Measurements from ENCODE around the gene SLC6A9. TPM values are rescaled to one million over a fixed set of nuclear protein-coding genes. Genes with fewer than 3 reads are reported as not detected.

The SLC6A9 gene
- total RNA-seq, 2 experiments from 2014 or later: 1.9 to 2.3 TPM

- Mint-ChIP-seq H3K9me3 (ENCODE audit: insufficient read depth) (no peaks in the 10 kb centered on the region), H3K36me3 (ENCODE audit: low read depth) (no peaks in the 10 kb centered on the region), H3K4me1 (ENCODE audit: low read depth) (peaks cover 17% of the 10 kb centered on the region), H3K27ac (no peak overlapping the region), H3K4me3 (no peak overlapping the region), H3K27me3 (ENCODE audit: low read depth) (peaks cover 7% of the 10 kb centered on the region)
- ATAC-seq: no peak
- DNase-seq: no peak
- ChIA-PET POLR2A (interaction anchor here (0.6 kb wide), 1 partner anchor 22 kb away, joined by 3 read pairs; no protein-coding TSS in a partner anchor), CTCF (interaction anchor here (1.3 to 7.1 kb wide), 10 partner anchors 12 to 505 kb away, joined by 3 to 107 read pairs (median 11); partner anchors contain the start of gene ATP6V0B)
These were observed 3.9 kb upstream of the SLC6A9 start for GRCh38 chr1:44034976-44035716.

- no peak overlapping the region for H3K4me3 Mint-ChIP-seq
- no peak overlapping the region for H3K27ac Mint-ChIP-seq
- no peaks in the 10 kb centered on the region for H3K9me3 Mint-ChIP-seq (ENCODE audit: insufficient read depth)
- CTCF ChIA-PET: interaction anchor here (1.4 to 7.1 kb wide), 4 partner anchors 13 to 505 kb away, joined by 3 to 107 read pairs (median 24); partner anchors contain the start of gene ATP6V0B
- no peaks in the 10 kb centered on the region for H3K36me3 Mint-ChIP-seq (ENCODE audit: low read depth)
- H3K27me3 Mint-ChIP-seq (ENCODE audit: low read depth): peaks cover 3% of the 10 kb centered on the region
- POLR2A ChIA-PET: no interaction called here
- ATAC-seq: no peak
- H3K4me1 Mint-ChIP-seq (ENCODE audit: low read depth): peaks cover 21% of the 10 kb centered on the region
- DNase-seq: no peak
These were observed 3.2 kb upstream of the SLC6A9 start for GRCh38 chr1:44034423-44034822.

GRCh38 chr1:44033756-44034155 is 2.5 kb upstream of the SLC6A9 start:
- ATAC-seq: no peak
- no peak overlapping the region for H3K4me3 Mint-ChIP-seq
- no peak overlapping the region for H3K27ac Mint-ChIP-seq
- no peak for DNase-seq
- no peaks in the 10 kb centered on the region for H3K36me3 Mint-ChIP-seq (ENCODE audit: low read depth)
- peaks cover 28% of the 10 kb centered on the region for H3K4me1 Mint-ChIP-seq (ENCODE audit: low read depth)
- no peaks in the 10 kb centered on the region for H3K9me3 Mint-ChIP-seq (ENCODE audit: insufficient read depth)
- H3K27me3 Mint-ChIP-seq (ENCODE audit: low read depth): peaks cover 3% of the 10 kb centered on the region
- POLR2A ChIA-PET: no interaction called here
- CTCF ChIA-PET: interaction anchor here (0.8 to 7.1 kb wide), 4 partner anchors 14 to 271 kb away, joined by 3 to 107 read pairs (median 24); partner anchors contain the start of gene ATP6V0B

GRCh38 chr1:44033041-44033575 is 1.8 kb upstream of the SLC6A9 start:
- DNase-seq (no peak), ATAC-seq (no peak)
- Mint-ChIP-seq H3K9me3 (ENCODE audit: insufficient read depth) (no peaks in the 10 kb centered on the region), H3K36me3 (ENCODE audit: low read depth) (no peaks in the 10 kb centered on the region), H3K27ac (peak overlapping the region; percentile 26), H3K27me3 (ENCODE audit: low read depth) (no peaks in the 10 kb centered on the region), H3K4me3 (no peak overlapping the region), H3K4me1 (ENCODE audit: low read depth) (peaks cover 30% of the 10 kb centered on the region)
- POLR2A ChIA-PET: no interaction called here
- CTCF ChIA-PET: interaction anchor here (1.5 to 7.1 kb wide), 2 partner anchors 27 to 58 kb away, joined by 4 to 107 read pairs; partner anchors contain the start of gene ATP6V0B

GRCh38 chr1:44032170-44032790 is 1.0 kb upstream of the SLC6A9 start:
- Mint-ChIP-seq H3K4me1 (ENCODE audit: low read depth) (peaks cover 30% of the 10 kb centered on the region), H3K27ac (no peak overlapping the region), H3K36me3 (ENCODE audit: low read depth) (no peaks in the 10 kb centered on the region), H3K9me3 (ENCODE audit: insufficient read depth) (no peaks in the 10 kb centered on the region), H3K4me3 (peak overlapping the region; percentile 80), H3K27me3 (ENCODE audit: low read depth) (no peaks in the 10 kb centered on the region)
- ATAC-seq (no peak), DNase-seq (no peak)
- POLR2A ChIA-PET: no interaction called here
- CTCF ChIA-PET: interaction anchor here (0.7 to 7.1 kb wide), 2 partner anchors 26 to 94 kb away, joined by 3 to 107 read pairs; no protein-coding TSS in a partner anchor

GRCh38 chr1:44030605-44031251 is 534 bp downstream of the SLC6A9 start:
- CTCF ChIA-PET: interaction anchor here (1.1 to 1.6 kb wide), 3 partner anchors 10 to 18 kb away, joined by 3 to 5 read pairs (median 4); no protein-coding TSS in a partner anchor
- H3K36me3 Mint-ChIP-seq (ENCODE audit: low read depth): no peaks in the 10 kb centered on the region
- peak; percentile 60 for DNase-seq
- H3K4me1 Mint-ChIP-seq (ENCODE audit: low read depth): peaks cover 30% of the 10 kb centered on the region
- POLR2A ChIA-PET: interaction anchor here (0.8 to 1.1 kb wide), 4 partner anchors 37 to 381 kb away, joined by 3 to 5 read pairs (median 3); partner anchors contain the start of gene KDM4A
- ATAC-seq: peak; percentile 47
- no peaks in the 10 kb centered on the region for H3K27me3 Mint-ChIP-seq (ENCODE audit: low read depth)
- peak overlapping the region; percentile 83 for H3K27ac Mint-ChIP-seq
- H3K4me3 Mint-ChIP-seq: peak overlapping the region; percentile 80
- no peaks in the 10 kb centered on the region for H3K9me3 Mint-ChIP-seq (ENCODE audit: insufficient read depth)

GRCh38 chr1:44029911-44030604 is 1.2 kb downstream of the SLC6A9 start:
- H3K27me3 Mint-ChIP-seq (ENCODE audit: low read depth): no peaks in the 10 kb centered on the region
- peak overlapping the region; percentile 96 for H3K27ac Mint-ChIP-seq
- POLR2A ChIA-PET: interaction anchor here (0.8 to 1.1 kb wide), 4 partner anchors 37 to 380 kb away, joined by 3 to 5 read pairs (median 3); partner anchors contain the start of gene KDM4A
- ATAC-seq: peak; percentile 83
- peak; percentile 93 for DNase-seq
- CTCF ChIA-PET: interaction anchor here (1.1 to 1.6 kb wide), 4 partner anchors 10 to 84 kb away, joined by 3 to 5 read pairs (median 4); no protein-coding TSS in a partner anchor
- no peaks in the 10 kb centered on the region for H3K9me3 Mint-ChIP-seq (ENCODE audit: insufficient read depth)
- peak overlapping the region; percentile 91 for H3K4me3 Mint-ChIP-seq
- H3K4me1 Mint-ChIP-seq (ENCODE audit: low read depth): peaks cover 30% of the 10 kb centered on the region
- no peaks in the 10 kb centered on the region for H3K36me3 Mint-ChIP-seq (ENCODE audit: low read depth)

GRCh38 chr1:44029260-44029910 is 1.9 kb downstream of the SLC6A9 start:
- DNase-seq: no peak
- peak overlapping the region; percentile 91 for H3K4me3 Mint-ChIP-seq
- POLR2A ChIA-PET: no interaction called here

GRCh38 chr1:44027320-44027719 is 3.9 kb downstream of the SLC6A9 start:
- ATAC-seq (no peak), DNase-seq (no peak)
- peaks cover 21% of the 10 kb centered on the region for H3K4me1 Mint-ChIP-seq (ENCODE audit: low read depth)
- no peaks in the 10 kb centered on the region for H3K27me3 Mint-ChIP-seq (ENCODE audit: low read depth)
- POLR2A ChIA-PET: no interaction called here
- peak overlapping the region; percentile 24 for H3K27ac Mint-ChIP-seq
- CTCF ChIA-PET: interaction anchor here (1.0 to 1.5 kb wide), 2 partner anchors 13 to 22 kb away, joined by 4 to 7 read pairs; no protein-coding TSS in a partner anchor
- no peaks in the 10 kb centered on the region for H3K36me3 Mint-ChIP-seq (ENCODE audit: low read depth)
- no peaks in the 10 kb centered on the region for H3K9me3 Mint-ChIP-seq (ENCODE audit: insufficient read depth)
- H3K4me3 Mint-ChIP-seq: no peak overlapping the region

More at GRCh38 chr1:44029260-44029910, 1.9 kb downstream of the SLC6A9 start:
- Mint-ChIP-seq H3K36me3 (ENCODE audit: low read depth) (no peaks in the 10 kb centered on the region), H3K4me1 (ENCODE audit: low read depth) (peaks cover 30% of the 10 kb centered on the region), H3K27ac (peak overlapping the region; percentile 96), H3K9me3 (ENCODE audit: insufficient read depth) (no peaks in the 10 kb centered on the region), H3K27me3 (ENCODE audit: low read depth) (no peaks in the 10 kb centered on the region)
- CTCF ChIA-PET: interaction anchor here (1.3 to 1.4 kb wide), 3 partner anchors 9 to 83 kb away, joined by 3 read pairs; no protein-coding TSS in a partner anchor
- peak; percentile 28 for ATAC-seq

- ATAC-seq (no peak), DNase-seq (no peak)
- H3K4me1 Mint-ChIP-seq (ENCODE audit: low read depth): peaks cover 14% of the 10 kb centered on the region
- no peaks in the 10 kb centered on the region for H3K9me3 Mint-ChIP-seq (ENCODE audit: insufficient read depth)
- H3K27ac Mint-ChIP-seq: no peak overlapping the region
- POLR2A ChIA-PET: no interaction called here
- H3K27me3 Mint-ChIP-seq (ENCODE audit: low read depth): no peaks in the 10 kb centered on the region
- no peaks in the 10 kb centered on the region for H3K36me3 Mint-ChIP-seq (ENCODE audit: low read depth)
- CTCF ChIA-PET: interaction anchor here (1.1 to 1.8 kb wide), 2 partner anchors 11 to 91 kb away, joined by 3 to 5 read pairs; no protein-coding TSS in a partner anchor
- H3K4me3 Mint-ChIP-seq: no peak overlapping the region
These were observed 5.4 kb downstream of the SLC6A9 start for GRCh38 chr1:44025816-44026215.

Measured in activated CD8-positive, alpha-beta T cell treated with anti-CD3 and anti-CD28 coated beads, Interleukin-2, amount 10 ng/mL, durations not matched to agents 7 days and 5 days (primary cell).